HepG2 (cell line): ENCODE data around the gene ATP8A2.

Experiments
- CTCF ChIP-seq: sonication (generic); formaldehyde crosslinking; IDR thresholded peaks from 2 replicates; pipeline ENCODE4 v1.5.0; 2020; ENCODE audit warnings: mild to moderate bottlenecking, missing genetic modification reagents, moderate library complexity
- GTF2F1 ChIP-seq: fragments of 150-350 bp; IDR thresholded peaks from 2 replicates; pipeline ENCODE4 v1.6.1; 2014; ENCODE audit warnings: low read length
- KDM3A ChIP-seq: IDR thresholded peaks from 2 replicates; pipeline ENCODE4 v1.6.1; 2018; ENCODE audit warnings: low read depth, missing compliant biosample characterization
- POLR2A ChIP-seq, 2 experiments: IDR thresholded peaks; 2 replicates each; pipeline ENCODE4 v1.6.1; 2011; ENCODE audit warnings: low read depth in 2 of 2, low read length in 2 of 2, mild to moderate bottlenecking in 1 of 2, moderate library complexity in 1 of 2; ENCODE audit not compliant: insufficient read depth in 1 of 2
- ZGPAT ChIP-seq: IDR thresholded peaks from 2 replicates; pipeline ENCODE4 v1.6.1; 2016; ENCODE audit warnings: mild to moderate bottlenecking

GRCh38 chr13:26017196-26017921 is 645.6 kb downstream of the ATP8A2 start:
- TF ChIP-seq ZGPAT (CRISPR knock-in tag) (no peak), CTCF (no peak), KDM3A (CRISPR knock-in tag) (no peak), GTF2F1 (no peak), POLR2A (IDR thresholded peaks at IDR 0.05; ENCODE audit: insufficient read depth in 1 of 2, low read depth in 2 of 2, low read length in 2 of 2) (no peak)
